ENCODE measurements around the gene SPACA4. TPM values are rescaled to one million over a fixed set of nuclear protein-coding genes. Genes with fewer than 3 reads are reported as not detected.

The SPACA4 gene
- total and polyA plus RNA-seq, 9 of the 15 experiments (the other 6 are each of a cell fraction or from before 2014, with no cell fraction given) = not detected

- TF ChIP-seq NR0B1 (IDR thresholded peaks at IDR 0.05; ENCODE audit: partially characterized antibody) = no peak
- TF ChIP-seq ILF3 (IDR thresholded peaks at IDR 0.05; ENCODE audit: borderline replicate concordance) = no peak
- peak; percentile 67 for TF ChIP-seq EP300 (IDR thresholded peaks at IDR 0.05; ENCODE audit: low read length)
- no peak for TF ChIP-seq ZNF217 (CRISPR knock-in tag; IDR thresholded peaks at IDR 0.05)
- no peak for TF ChIP-seq HEY1 (CRISPR knock-in tag; IDR thresholded peaks at IDR 0.05; ENCODE audit: borderline replicate concordance)
- peak; percentile 47 for TF ChIP-seq POLR2AphosphoS5 (IDR thresholded peaks at IDR 0.05; ENCODE audit: control insufficient read depth, insufficient read depth, low read depth, low read length)
- no peak for TF ChIP-seq NCOA4 (IDR thresholded peaks at IDR 0.05; ENCODE audit: partially characterized antibody)
- no peak for TF ChIP-seq SETDB1 (IDR thresholded peaks at IDR 0.05; ENCODE audit: low read length)
- no peak for TF ChIP-seq ZNF584 (CRISPR knock-in tag; IDR thresholded peaks at IDR 0.05; ENCODE audit: low read depth)
- no peak for TF ChIP-seq GATAD2B (IDR thresholded peaks at IDR 0.05; ENCODE audit: borderline replicate concordance)
- peak; percentile 31; the same call in 1 of the 2 replicates for TF ChIP-seq NFRKB (IDR thresholded peaks at IDR 0.05; ENCODE audit: low read depth)
- TF ChIP-seq RBM17 (IDR thresholded peaks at IDR 0.05; ENCODE audit: borderline replicate concordance, low read depth, low read length) = no peak
- TF ChIP-seq, protein P1, sequence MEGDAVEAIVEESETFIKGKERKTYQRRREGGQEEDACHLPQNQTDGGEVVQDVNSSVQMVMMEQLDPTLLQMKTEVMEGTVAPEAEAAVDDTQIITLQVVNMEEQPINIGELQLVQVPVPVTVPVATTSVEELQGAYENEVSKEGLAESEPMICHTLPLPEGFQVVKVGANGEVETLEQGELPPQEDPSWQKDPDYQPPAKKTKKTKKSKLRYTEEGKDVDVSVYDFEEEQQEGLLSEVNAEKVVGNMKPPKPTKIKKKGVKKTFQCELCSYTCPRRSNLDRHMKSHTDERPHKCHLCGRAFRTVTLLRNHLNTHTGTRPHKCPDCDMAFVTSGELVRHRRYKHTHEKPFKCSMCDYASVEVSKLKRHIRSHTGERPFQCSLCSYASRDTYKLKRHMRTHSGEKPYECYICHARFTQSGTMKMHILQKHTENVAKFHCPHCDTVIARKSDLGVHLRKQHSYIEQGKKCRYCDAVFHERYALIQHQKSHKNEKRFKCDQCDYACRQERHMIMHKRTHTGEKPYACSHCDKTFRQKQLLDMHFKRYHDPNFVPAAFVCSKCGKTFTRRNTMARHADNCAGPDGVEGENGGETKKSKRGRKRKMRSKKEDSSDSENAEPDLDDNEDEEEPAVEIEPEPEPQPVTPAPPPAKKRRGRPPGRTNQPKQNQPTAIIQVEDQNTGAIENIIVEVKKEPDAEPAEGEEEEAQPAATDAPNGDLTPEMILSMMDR (IDR thresholded peaks at IDR 0.05 in 2 of 3, conservative IDR thresholded peaks at IDR 0.05 in 1 of 3; ENCODE audit: insufficient read depth in 2 of 3, low read depth in 1 of 3, low read length in 3 of 3) = no peak
- TF ChIP-seq HNRNPUL1 (IDR thresholded peaks at IDR 0.05; ENCODE audit: low read length) = no peak
- TF ChIP-seq SRSF1 (IDR thresholded peaks at IDR 0.05; ENCODE audit: low read depth, low read length) = no peak
- no peak for TF ChIP-seq STAG1 (CRISPR knock-in tag; IDR thresholded peaks at IDR 0.05; ENCODE audit: borderline replicate concordance)
- TF ChIP-seq E2F3 (CRISPR knock-in tag; IDR thresholded peaks at IDR 0.05) = peak; percentile 77; the same call in 1 of the 2 replicates
- TF ChIP-seq, protein P2, sequence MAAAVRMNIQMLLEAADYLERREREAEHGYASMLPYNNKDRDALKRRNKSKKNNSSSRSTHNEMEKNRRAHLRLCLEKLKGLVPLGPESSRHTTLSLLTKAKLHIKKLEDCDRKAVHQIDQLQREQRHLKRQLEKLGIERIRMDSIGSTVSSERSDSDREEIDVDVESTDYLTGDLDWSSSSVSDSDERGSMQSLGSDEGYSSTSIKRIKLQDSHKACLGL (CRISPR knock-in tag; IDR thresholded peaks at IDR 0.05; ENCODE audit: borderline replicate concordance, poor library complexity, severe bottlenecking) = no peak
Observed at GRCh38 chr19:48634424-48635262, 28.1 kb downstream of the SPACA4 start (continued).
